Suppressor macrophage (primary cell): ENCODE measurements around the gene DLGAP3.

Experiments
- DNase-seq, 4 experiments: peaks; one replicate each; pipeline ENCODE4 v3.0.0-alpha.2; 2020 to 2022

The DLGAP3 gene

DNA sequence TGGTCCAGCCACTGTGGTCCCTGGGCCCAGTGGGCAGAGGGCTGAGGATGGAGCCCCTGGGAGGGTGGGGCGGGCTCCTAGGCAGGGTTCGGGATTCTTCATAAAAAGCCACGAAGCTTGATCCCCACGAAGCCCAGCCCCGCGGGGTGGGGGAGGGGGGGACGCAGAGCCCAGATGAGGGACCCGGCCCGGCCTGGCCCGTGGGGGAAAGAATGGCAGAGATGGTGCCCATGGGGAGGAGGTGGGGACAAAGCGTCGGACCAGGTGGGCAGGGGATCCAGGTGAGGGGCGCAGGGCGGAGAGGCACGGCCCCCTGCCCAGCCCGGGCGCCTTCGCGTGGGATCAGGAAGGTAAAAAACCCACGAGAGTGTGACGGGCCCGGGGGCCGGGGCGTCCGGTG, 63.9 kb downstream of the DLGAP3 start:
- DNase-seq: no peak

DNA sequence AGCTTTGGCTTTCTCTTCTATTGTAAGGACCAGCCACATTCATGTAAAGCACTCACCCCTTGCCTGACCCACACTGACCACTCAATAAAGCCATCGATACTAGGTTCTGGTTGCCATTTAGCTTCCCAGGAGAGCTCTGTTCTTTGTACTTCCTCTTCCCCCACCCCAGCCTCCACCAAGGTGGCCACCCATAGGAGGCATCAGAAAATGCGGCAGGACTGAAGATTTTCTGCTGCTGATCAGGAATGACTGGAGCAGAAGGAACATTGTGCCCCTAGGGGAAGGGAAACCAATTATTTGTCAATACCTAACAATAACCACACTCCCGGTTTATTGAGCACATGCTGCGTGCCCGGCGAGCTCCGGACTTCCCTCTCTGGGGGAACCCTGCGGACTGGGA, 64.7 kb downstream of the DLGAP3 start:
- no peak for DNase-seq

DNA sequence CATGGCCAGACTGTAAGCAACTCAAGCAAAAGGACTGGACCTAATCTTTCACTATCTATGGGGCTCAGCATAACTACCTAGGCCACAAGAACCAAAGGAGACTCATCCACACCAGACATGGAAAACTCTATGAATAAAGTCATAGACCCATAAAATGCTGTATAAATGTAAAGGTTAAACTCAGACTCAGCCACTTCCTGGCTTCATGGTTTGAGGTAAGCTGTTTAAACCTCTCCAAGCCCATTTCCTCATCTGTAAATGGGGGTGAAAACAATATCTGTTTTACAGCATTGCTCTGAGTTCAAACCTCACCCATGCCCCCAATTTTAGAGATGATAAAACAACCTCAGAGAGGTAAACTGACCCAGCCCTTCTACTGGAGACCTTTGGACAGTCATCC, 65.9 kb downstream of the DLGAP3 start:
- no peak for DNase-seq

DNA sequence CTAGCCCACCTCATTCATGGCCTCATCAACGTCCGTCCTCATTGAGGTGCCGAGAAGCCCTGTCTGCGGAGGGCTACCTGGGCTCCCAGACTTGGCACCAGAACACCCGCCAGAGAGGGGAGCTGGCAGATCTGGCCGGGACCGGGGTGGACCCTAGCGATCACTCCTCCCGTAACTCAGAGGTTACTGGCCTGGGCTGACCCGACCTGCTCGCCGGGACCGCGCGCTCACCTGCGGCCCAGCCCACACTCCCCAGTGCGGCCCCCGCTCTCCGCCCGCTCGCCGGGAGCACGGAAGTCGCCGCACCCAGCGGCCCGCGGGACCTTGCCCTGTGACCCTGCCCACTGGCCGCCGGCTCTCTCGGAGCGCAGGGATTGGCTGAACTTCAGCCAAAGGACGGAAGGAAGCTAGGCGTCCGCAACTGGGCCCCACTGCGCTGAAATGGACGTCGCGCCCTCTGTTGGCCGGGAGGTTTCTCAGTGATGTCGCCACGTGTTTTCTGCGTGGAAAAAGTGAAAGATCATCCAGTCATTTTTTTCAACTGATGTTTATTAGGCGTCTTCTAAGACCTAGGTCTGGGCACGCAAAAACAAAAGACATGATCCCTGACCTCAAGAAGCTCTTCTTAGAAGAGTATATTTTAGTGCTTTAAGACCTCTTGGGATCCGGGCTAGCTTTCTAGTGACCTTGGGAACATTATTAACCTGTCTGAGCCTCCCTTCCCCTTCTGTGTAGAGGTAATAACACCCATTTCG, 69.8 kb downstream of the DLGAP3 start, which contains the start of gene SMIM12:
SMIM12 (minus strand) TSS at position 304 of the 755 bp plus-strand sequence. CDS start 3,772 bp downstream, outside the sequence.
- peak; percentile 96 to 98 (median 98) for DNase-seq

DNA sequence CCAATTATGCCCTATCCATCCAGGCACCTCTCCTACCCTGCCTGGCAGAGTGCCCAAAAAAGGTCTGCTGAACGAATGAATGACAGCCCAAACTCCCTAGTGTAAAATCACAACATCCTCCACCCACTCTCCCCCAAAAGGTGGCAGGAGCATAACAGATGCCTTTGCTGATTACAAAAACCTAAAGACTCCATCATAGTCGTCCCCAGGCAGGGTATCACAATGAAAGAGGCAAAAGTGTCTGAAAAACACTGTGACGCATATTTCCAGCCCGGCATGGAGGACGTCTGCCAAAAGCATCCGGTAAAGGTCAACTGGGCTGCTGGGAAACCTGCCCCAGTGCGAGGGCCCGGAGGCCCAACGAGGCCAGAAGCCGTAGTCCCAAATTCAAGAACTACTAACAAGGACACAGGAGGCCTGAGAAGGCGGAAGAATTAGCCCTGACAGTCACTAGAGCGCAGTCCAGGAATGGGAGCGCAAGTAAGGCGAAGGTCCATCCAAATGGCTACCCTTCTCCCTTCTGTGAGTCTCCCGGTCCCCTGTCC, 70.5 kb downstream of the DLGAP3 start:
- peak; percentile 26 to 47 (median 36) for DNase-seq

DNA sequence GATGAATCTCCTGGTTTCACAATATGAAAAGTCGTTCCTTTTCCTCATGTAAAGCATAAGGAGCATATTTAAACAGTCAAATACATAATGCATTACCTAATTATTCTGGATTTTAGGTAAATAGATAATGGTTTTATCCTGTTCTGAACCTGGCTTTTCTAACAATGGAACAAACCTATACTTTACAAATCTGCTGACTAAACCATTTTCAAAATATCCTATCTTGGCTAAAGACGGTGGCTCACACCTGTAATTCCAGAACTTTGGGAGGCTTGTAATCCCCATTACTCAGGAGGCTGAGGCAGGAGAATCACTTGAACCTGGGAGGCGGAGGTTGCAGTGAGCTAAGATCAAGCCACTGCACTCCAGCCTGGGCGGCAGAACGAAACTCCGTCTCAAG, 72.8 kb downstream of the DLGAP3 start:
- no peak for DNase-seq

DNA sequence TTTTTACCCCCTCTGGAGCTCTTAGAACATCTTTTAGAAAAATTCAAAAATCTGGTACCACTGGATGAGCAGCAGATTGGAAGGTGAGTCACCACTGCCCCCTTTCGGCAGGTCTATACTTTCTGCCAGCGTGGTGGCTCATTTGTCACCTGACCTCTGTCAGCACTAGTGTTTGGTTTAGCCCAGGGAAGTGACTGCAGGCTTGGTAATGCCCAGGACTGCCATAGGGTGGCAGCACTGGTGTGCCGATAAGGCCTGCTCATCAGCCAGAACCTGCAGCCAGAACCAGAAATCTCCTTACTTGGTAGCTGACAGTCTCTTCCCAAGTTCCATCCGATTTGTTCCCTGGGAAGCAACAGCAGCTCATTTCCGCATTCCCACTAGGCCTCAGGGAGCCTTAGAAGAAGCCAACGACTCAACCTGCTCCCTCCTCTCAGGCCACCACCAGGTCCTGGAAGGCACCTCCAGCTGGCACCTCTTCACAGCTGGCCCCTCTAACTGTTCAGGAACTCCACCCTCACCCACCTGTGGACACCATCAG, 76.7 kb downstream of the DLGAP3 start:
- DNase-seq: peak; percentile 91 to 94 (median 92)

DNA sequence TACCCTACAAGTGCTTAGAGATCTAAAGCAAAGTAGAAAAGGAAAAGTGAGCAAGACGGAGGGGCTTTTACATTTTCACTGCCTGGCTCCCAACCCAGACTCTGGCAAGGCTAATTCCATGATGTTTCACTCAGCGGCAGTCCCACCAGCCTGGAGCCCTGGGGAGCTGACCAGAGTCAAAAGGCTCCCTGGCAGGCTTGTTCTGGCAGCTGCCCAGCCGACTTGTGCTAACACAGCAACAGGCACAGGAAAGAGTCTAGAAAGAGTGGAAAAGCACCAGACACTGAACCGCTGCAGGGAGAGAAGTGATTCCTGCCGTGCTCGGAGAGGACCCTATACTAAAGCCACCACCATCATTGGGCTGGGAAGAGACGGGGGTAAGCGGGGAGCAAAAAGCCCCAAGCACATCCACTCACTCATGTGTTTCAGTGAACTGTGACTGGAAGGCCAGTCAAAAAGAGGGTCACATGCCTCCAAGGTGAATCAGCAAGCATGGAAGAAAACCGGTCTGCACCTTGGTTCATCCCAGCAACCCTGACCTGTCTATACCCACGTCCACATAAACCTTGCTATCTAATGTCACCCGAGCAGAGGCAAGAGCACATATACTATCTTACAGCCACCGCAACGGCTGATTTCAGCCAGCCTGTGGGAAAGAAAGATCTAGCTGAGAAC, 77.9 kb downstream of the DLGAP3 start:
- DNase-seq: no peak

DNA sequence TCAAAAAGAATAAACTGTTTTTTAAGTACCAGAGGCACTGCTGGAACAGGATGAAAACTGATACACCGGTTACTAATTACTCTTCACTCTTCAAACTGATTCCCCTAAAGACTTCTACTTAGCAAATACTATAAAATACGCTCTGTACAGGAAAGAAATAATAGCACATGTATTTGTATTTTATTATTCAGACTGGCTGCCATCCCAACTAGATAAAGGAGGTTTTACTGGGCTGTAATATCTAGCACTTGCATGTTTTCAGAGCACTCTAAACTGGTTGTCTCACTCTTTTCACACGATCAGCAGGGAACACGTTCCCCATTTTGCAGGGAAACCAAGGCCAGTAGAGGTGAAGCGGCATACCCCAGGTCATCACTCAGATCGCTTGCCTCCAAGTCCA, 79.1 kb downstream of the DLGAP3 start:
- no peak for DNase-seq

DNA sequence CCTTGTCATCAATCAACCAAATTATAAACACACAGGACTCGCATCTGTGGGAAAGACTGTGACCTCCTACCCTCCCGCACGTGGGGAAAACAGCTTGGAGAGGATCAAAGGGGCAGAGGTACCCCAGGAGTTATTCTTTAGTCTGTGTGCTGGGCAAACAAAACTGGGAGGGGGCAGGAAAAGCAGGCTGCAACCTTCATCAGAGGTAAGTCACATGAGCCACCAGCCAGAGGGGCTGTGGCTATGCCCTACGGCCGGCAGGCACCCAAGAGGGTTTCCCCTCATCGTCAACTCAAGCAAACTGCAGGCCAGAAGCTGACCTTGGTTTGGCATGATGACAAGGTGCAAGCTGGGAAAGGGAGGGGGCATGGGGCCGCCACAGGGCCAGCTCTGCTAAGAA, 82.4 kb downstream of the DLGAP3 start:
- DNase-seq: no peak

DNA sequence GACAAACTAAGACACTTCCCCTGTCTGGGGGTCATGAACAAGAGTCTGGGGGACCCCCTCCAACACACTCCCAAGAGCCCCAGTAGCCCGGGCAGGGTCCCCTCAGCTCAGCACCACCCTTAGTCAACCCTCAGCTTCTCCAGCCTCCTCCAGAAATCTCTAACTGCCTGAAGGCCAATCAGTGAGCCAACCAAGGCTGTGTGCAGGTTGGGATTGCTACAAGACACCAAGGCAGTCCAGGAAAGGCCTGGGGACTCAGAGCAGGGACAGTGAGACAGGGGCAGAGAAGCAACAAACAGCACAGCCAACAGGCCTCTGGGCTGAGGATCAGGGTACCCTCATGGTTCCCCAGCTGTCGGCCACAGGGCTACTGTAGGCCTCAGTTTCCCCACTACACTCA, 83.2 kb downstream of the DLGAP3 start:
- no peak for DNase-seq

DNA sequence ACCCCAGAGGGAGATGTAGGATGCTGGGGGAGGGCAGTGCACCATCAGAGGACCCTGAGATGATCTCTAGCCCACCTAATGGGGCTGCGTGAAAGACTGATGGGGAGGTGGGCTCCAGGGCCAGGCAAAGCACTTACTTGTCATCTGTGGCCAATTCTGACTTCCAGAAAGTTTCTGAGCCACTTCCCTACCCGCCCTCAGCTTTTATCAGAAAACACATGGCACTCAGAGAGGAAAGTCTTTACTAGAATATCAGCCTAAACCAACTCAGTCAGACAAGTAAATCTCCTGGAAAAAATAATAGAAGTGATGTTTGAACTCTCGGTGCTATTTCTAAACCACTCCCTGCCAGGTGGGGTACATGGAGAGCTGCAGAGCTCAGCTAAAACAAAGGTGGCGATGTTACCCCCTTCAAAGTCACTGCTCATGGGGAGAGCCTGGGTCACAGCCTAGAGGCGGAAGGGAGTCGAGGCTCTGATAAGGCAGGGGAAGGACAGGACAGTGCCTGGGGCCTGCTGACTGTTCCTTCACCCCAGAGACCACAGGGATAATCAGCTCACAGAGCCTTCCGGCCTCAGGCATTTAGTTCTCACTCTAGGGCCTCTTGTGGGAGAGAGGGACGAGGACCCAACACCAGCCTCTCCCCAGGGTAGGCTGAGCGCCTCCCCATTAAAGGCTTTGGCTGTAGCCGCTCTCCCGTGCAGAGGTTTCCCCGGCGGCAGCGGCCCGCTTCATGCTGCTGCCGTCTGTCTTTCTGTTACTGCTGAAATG, 84.1 kb downstream of the DLGAP3 start:
- no peak for DNase-seq

DNA sequence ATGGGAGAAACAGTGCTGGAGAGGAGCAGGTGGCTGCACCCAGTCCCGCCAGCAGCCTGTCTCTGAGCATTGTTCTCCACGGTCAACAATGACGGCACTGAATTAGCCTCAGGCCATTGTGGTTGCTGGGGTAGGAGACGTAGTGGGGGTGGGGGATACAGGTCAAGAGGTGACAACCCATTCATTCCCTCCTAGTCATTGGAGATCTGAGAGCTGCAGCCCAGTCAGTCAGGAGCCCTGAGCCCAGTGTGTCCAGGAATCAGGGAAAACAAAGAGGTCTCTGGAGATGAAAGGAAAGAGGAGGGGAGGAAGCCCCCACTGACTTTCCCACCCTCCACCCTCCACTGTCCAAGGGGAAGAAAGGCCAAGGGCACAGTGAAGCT, 85.2 kb downstream of the DLGAP3 start:
- no peak for DNase-seq

DNA sequence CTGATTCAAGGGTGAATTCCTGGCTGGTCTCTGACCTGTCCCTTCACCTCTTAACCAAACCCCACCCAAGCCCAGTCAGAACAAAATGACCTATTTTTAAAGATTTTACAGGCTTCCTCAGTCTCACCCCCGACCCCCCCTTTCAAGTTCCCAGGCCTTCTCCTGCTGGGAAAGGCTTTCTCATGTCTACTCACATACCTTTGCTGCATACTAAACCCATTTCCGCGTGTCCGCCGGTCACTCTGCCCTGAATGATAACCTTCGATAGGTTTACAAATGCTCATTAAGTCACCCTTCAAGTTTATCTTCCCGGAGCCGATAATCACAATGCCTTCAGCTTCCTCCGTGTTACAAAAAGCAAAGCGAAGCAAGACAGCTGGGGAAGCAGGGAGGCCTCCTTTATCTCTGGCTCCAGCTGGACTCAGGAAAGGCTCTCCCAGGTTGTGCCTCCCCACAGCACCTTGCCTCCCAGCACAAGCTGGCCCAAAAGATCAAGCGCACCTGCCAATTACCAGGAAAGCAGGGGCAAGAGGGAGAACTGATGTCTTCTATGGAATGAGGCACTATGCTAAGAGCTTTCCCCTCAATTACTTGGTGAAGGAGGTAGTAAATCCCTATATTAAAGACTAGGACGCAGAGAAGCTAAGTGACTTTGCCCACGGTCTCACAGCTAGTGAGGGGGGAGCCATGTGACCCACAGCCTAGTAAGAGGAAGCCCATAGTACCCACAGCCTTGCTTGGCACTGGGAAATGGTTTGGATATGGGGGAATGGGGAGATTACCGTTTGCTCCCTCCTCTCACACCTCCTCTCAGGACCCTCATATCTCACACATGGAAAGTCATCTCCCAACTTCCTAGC, 85.8 kb downstream of the DLGAP3 start:
- no peak for DNase-seq

DNA sequence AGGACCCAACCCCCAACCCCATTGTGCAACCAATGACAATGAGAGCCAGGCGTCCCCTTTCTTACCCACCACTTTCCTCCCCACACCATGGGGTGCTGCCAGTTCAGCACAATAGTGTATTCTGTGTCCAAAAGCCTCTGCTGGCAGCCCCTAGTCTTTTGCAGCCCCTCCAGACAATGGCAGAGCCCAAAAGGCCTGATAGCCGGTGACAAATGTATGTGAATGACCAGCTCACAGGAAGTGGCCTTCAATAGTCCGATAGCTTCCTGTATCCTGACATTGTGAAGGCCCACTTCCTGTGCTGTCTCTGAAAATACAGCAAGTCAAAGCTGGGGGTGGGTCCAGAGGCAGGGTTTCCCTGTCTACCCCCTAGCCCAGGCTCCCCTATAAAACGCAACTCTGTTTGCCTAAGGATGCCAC, 86.5 kb downstream of the DLGAP3 start:
- DNase-seq: no peak

DNA sequence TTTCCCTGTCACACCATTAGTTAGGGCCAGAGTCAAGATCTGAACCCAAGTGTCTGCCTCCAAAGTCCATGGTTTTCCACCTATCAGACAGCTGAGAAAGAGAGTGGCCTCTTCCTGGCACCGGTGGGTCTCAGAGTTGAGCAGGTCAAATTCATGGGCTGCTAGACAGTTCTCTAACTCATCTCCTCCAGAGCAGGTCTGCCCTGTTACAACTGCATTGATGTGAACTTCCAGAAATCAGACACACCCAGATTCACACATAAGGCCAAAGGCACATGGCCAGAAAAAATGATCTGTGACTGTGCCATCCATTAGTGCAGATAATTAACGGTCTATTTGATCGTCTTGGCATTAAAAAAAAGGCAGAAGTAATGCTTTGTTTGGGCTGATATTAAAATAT, 87.4 kb downstream of the DLGAP3 start:
- no peak for DNase-seq

DNA sequence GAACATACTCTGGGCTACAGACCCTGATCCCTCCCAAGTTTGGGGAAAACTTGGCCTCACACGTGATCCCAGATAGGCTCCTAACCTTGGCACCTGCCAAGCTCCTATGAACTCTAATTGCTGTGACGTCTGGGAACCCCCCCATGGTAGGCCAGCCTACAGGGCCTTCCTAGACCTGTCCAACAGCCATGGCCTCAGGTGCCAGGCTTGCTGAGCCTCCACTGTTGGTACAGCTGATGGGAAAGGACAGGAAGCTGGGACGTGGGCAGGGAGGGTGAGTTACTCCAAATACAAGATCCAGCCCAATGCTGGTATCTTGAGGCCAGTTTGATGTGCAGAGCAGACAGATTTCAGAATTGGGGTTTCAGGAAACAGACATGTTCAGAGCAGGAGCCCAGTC, 89.0 kb downstream of the DLGAP3 start:
- DNase-seq: no peak

DNA sequence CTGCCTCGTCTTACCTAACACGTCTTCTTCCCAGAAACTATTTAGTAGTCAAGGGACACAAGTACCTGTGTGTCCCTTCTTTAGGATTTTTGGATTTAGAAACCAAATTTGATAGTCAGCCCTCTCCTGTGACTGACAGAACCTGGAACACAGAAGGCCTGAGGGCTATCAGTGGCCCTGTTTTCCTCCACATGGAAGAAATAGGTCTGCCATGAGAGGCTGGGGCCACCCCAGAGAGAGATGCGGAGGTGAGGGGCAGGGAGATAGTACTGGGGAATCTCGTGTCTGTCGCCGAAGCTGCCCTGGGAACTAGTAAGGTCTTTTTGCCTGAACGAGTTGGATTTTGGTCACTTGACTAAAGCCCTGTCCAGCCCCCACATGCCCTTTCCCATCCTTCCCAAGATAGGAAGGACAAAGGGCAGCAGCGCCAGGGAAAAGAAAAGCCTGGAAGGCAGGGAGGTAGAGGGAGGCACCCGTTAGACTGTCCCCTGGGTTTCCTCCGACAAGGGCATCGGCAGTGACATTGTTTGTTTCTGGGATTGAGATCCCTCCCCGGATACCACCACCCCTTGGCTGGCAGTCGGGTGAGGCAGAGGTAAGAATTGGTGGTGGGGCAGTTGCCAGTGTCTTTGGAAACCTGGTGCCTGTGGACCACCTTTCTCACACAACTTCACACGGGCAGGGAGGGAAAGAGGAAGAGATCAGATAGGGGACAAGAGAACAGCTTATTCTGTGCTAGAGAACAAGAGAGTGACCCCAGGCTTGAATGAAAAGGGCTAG, 89.7 kb downstream of the DLGAP3 start:
- DNase-seq: no peak

DNA sequence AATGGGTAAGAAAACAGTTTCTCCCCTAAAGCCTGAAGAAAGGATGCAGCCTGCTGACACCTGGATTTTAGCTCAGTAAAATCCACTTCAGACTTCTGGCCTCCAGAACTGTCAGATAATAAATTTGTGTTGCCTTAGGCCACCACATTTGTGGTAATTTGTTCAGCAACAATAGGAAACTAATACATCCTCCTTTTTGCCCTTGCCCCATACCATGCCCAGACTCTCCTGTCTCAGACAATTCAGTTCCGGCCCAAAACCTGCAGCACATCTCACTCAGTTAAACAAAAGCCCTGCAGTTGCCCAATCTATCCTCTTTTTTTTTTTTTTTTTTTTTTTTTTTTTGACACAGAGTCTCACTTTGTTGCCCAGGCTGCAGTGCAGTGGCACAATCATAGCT, 95.7 kb downstream of the DLGAP3 start:
- no peak for DNase-seq

DNA sequence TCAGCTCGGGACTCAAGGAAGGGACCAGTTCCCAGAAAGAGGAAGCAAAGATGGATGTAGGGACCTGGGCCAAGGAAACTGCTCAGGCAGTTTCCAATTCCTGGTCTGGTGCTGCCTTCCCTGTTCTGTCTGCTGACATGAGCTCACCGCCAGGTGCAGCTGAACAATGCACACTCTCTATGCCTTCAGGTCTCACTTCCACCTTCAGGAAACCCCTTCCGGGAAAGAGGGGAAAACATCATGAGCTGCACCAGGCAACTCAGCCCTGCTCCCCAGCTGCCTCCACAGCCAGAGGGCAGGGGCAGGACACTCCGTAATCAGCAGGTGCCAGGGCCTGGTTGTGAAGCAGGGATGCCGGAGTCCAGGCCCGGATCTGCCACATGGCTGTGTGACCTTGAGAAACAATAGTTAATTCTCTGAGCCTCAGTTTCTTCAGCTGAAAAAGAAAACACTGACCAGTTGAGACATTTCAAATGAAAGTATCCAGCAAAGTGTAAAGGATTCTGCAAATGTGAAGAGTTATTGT, 97.7 kb downstream of the DLGAP3 start:
- DNase-seq: no peak

DNA sequence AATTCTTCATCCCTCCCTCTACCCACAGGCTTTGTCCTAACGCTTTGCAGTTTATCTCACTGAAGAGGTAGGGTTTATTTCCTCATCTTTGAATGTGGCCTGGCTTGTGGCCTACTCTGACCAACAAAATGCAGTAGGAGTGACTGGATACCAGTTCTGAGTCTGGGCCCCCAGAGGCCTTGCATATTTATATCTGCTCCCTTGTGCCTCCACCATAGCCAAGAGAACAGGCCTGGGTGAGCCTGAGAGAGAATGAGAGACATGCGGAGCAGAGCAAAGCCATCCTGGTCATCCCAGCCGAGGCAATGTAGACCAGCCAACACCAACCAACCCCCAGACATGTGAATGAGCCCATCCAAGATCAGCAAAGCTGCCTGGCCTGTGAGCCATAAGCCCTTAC, 100.2 kb downstream of the DLGAP3 start:
- DNase-seq: no peak
